A673 (cell line): ENCODE measurements around the gene DHX57.

ENCODE experiments used
- CTCF ChIP-seq: fragments of 300-800, 200-600 bp; sonication (generic); conservative IDR thresholded peaks from 2 replicates; pipeline ENCODE4 v1.5.1; 2017; ENCODE audit warnings: low read depth, mild to moderate bottlenecking, antibody characterized with exemption, low read length, moderate library complexity, mixed read lengths
- EZH2 ChIP-seq: fragments of 200-600 bp; sonication (generic); IDR thresholded peaks from 2 replicates; pipeline ENCODE4 v1.6.1; 2017; ENCODE audit warnings: borderline replicate concordance, low read depth, mild to moderate bottlenecking, mixed read lengths, antibody characterized with exemption, low read length; ENCODE audit not compliant: poor library complexity, severe bottlenecking

GRCh38 chr2:38823386-38823785, 52.3 kb downstream of the DHX57 start:
- TF ChIP-seq CTCF (no peak), EZH2 (no peak)
